H1 (cell line): ENCODE results near the gene MYBPC2. TPM values are rescaled to one million over a fixed set of nuclear protein-coding genes. Genes with fewer than 3 reads are reported as not detected.

Experiments used
- CTCF ChIA-PET: fragments of 300-600 bp; sonication (Branson Sonifier 250); formaldehyde crosslinking; loops from one replicate; lab custom pipeline; 2021; ENCODE audit not compliant: partially characterized antibody; lab: Charles Lee
- POLR2A ChIA-PET: fragments of 300-600 bp; sonication (Branson Sonifier 250); formaldehyde crosslinking; loops from one replicate; lab custom pipeline; 2021; ENCODE audit warnings: inconsistent platforms; ENCODE audit not compliant: partially characterized antibody; lab: Charles Lee
- DNase-seq, 2 experiments: peaks; one replicate each; pipeline versions ENCODE4 v3.0.0 to v3.0.0-alpha.2; 2010 to 2022; ENCODE audit warnings: low spot score in 2 of 2, low read depth in 1 of 2, mixed read lengths in 1 of 2
- FAIRE-seq: peaks from 2 replicates; lab custom pipeline; 2011; peaks lifted over from hg19 to GRCh38; lab: Jason Lieb, UNC
- H2AFZ ChIP-seq: 2 replicates; pipeline ENCODE4 v1.8.1; 2012; ENCODE audit warnings: low read length, inconsistent platforms
- H2AK5ac ChIP-seq: 2 replicates; pipeline ENCODE4 v1.6.1; 2013; ENCODE audit warnings: low read depth, low read length
- H2BK120ac ChIP-seq: replicated peaks from 2 replicates; pipeline ENCODE3; 2013; ENCODE audit warnings: low read depth, low read length, inconsistent platforms
- H2BK12ac ChIP-seq: 2 replicates; pipeline ENCODE4 v1.6.1; 2013; ENCODE audit warnings: low read depth, low read length
- H2BK15ac ChIP-seq: 2 replicates; pipeline ENCODE4 v1.6.1; 2013; ENCODE audit warnings: low read length
- H2BK20ac ChIP-seq: 2 replicates; pipeline ENCODE4 v1.6.1; 2013; ENCODE audit warnings: low read length
- H2BK5ac ChIP-seq: 2 replicates; pipeline ENCODE4 v1.6.1; 2013; ENCODE audit warnings: low read depth, low read length
- H3K14ac ChIP-seq: 2 replicates; pipeline ENCODE4 v1.6.1; 2013; ENCODE audit warnings: inconsistent platforms; ENCODE audit not compliant: insufficient read length
- H3K18ac ChIP-seq: 2 replicates; pipeline ENCODE4 v1.6.1; 2013; ENCODE audit warnings: low read length; ENCODE audit errors: extremely low read depth
- H3K23ac ChIP-seq: 2 replicates; pipeline ENCODE4 v1.6.1; 2013; ENCODE audit warnings: inconsistent platforms; ENCODE audit not compliant: insufficient read length
- H3K23me2 ChIP-seq: 2 replicates; pipeline ENCODE4 v1.6.1; 2013; ENCODE audit warnings: low read depth, low read length
- H3K27ac ChIP-seq: 2 replicates; pipeline ENCODE4 v1.6.1; 2011; ENCODE audit warnings: low read depth, low read length, inconsistent platforms
- H3K27me3 ChIP-seq, 4 experiments: replicated peaks in 1 of 4; 1 replicate in 1 of 4; 2 replicates in 3 of 4; pipeline versions ENCODE4 v1.6.1 to v1.8.1; 2011 to 2013; ENCODE audit warnings: low read length in 3 of 4, mild to moderate bottlenecking in 3 of 4, inconsistent platforms in 2 of 4, mixed read lengths in 2 of 4, moderate library complexity in 1 of 4; ENCODE audit not compliant: control insufficient read depth in 3 of 4, insufficient read depth in 3 of 4; ENCODE audit errors: extremely low read depth in 1 of 4
- H3K36me3 ChIP-seq, 4 experiments: 2 replicates each; pipeline versions ENCODE4 v1.6.1 to v1.8.1; 2011 to 2013; ENCODE audit warnings: mild to moderate bottlenecking in 4 of 4, low read length in 3 of 4, moderate library complexity in 2 of 4, control low read depth in 1 of 4, inconsistent platforms in 1 of 4; ENCODE audit not compliant: insufficient read depth in 4 of 4, control insufficient read depth in 2 of 4
- H3K4ac ChIP-seq: replicated peaks from 2 replicates; pipeline ENCODE3; 2013; ENCODE audit warnings: low read length, low read depth, mixed read lengths, inconsistent platforms; ENCODE audit not compliant: insufficient read length
- H3K4me1 ChIP-seq, 4 experiments: replicated peaks in 1 of 4; 1 replicate in 1 of 4; 2 replicates in 3 of 4; pipeline versions ENCODE4 v1.6.1 to v1.8.1; 2011 to 2013; ENCODE audit warnings: low read length in 3 of 4, inconsistent platforms in 2 of 4, mixed read lengths in 1 of 4; ENCODE audit not compliant: insufficient read depth in 4 of 4, control insufficient read depth in 3 of 4
- H3K4me2 ChIP-seq, 2 experiments: 2 replicates each; pipeline versions ENCODE4 v1.6.1 to v1.8.1; 2011 to 2013; ENCODE audit warnings: low read depth in 2 of 2, low read length in 2 of 2, control low read depth in 1 of 2, inconsistent platforms in 1 of 2, mild to moderate bottlenecking in 1 of 2; ENCODE audit not compliant: insufficient read depth in 1 of 2
- H3K4me3 ChIP-seq, 4 experiments: fragments of 200-600, 300-600 bp in 1 of 4; sonication (generic), shearing (Covaris generic), sonication (Bioruptor Twin) in 1 of 4; 2 replicates each; pipeline versions ENCODE4 v1.5.1 to v1.8.1; 2011 to 2016; ENCODE audit warnings: low read length in 4 of 4, low read depth in 3 of 4, control low read depth in 2 of 4, inconsistent platforms in 2 of 4, mild to moderate bottlenecking in 2 of 4, mixed read lengths in 1 of 4, moderate library complexity in 1 of 4; ENCODE audit not compliant: insufficient read depth in 2 of 4; ENCODE audit errors: extremely low read depth in 1 of 4
- H3K56ac ChIP-seq: replicated peaks from 2 replicates; pipeline ENCODE3; 2013; ENCODE audit warnings: low read depth, mild to moderate bottlenecking, mixed read lengths, low read length, inconsistent platforms; ENCODE audit not compliant: insufficient read length
- H3K79me1 ChIP-seq: 2 replicates; pipeline ENCODE4 v1.6.1; 2013; ENCODE audit warnings: low read depth, low read length, control low read depth
- H3K79me2 ChIP-seq, 2 experiments: 2 replicates each; pipeline versions ENCODE4 v1.6.1 to v1.8.1; 2012 to 2013; ENCODE audit warnings: low read length in 2 of 2, mild to moderate bottlenecking in 2 of 2, inconsistent platforms in 1 of 2; ENCODE audit not compliant: insufficient read depth in 2 of 2, control insufficient read depth in 1 of 2
- H3K9ac ChIP-seq, 4 experiments: replicated peaks in 1 of 4; 1 replicate in 1 of 4; 2 replicates in 3 of 4; pipeline versions ENCODE4 v1.6.1 to v1.8.1; 2011 to 2013; ENCODE audit warnings: low read depth in 3 of 4, low read length in 3 of 4, control low read depth in 2 of 4, mild to moderate bottlenecking in 2 of 4, moderate library complexity in 2 of 4, inconsistent platforms in 1 of 4; ENCODE audit errors: extremely low read depth in 1 of 4
- H3K9me3 ChIP-seq, 2 experiments: 2 replicates each; pipeline versions ENCODE4 v1.6.1 to v1.8.1; 2012 to 2013; ENCODE audit warnings: mild to moderate bottlenecking in 2 of 2, moderate library complexity in 2 of 2, control low read depth in 1 of 2, inconsistent platforms in 1 of 2, low read depth in 1 of 2, low read length in 1 of 2, mixed read lengths in 1 of 2; ENCODE audit not compliant: insufficient read depth in 2 of 2
- H4K20me1 ChIP-seq, 2 experiments: replicated peaks in 1 of 2; 2 replicates each; pipeline versions ENCODE3 to v1.8.1; 2011 to 2013; ENCODE audit warnings: inconsistent platforms in 2 of 2, low read length in 2 of 2, mild to moderate bottlenecking in 1 of 2; ENCODE audit not compliant: insufficient read depth in 2 of 2, control insufficient read depth in 1 of 2
- H4K5ac ChIP-seq: 2 replicates; pipeline ENCODE4 v1.6.1; 2013; ENCODE audit warnings: low read length, low read depth, mixed read lengths, inconsistent platforms; ENCODE audit not compliant: insufficient read length
- H4K8ac ChIP-seq: 2 replicates; pipeline ENCODE4 v1.8.0; 2013; ENCODE audit warnings: mild to moderate bottlenecking, moderate library complexity, low read length, inconsistent platforms; ENCODE audit not compliant: insufficient read depth; ENCODE audit errors: extremely low read depth
- H4K91ac ChIP-seq: replicated peaks from 2 replicates; pipeline ENCODE3; 2013; ENCODE audit warnings: low read length, mixed read lengths, inconsistent platforms; ENCODE audit not compliant: insufficient read length
- CBX5 ChIP-seq: fragments of 300-800, 300-1000 bp; sonication (generic); IDR thresholded peaks from 2 replicates; pipeline ENCODE4 v1.7.1; 2016; ENCODE audit warnings: antibody characterized with exemption, low read length, low read depth
- CTBP2 ChIP-seq: IDR thresholded peaks from 2 replicates; pipeline ENCODE4 v1.7.0; 2011; ENCODE audit warnings: borderline replicate concordance, mild to moderate bottlenecking, moderate library complexity, mixed read lengths, low read length; ENCODE audit not compliant: insufficient read depth, insufficient read length
- JUND ChIP-seq: IDR thresholded peaks from 2 replicates; pipeline ENCODE4 v1.6.1; 2011; ENCODE audit warnings: mild to moderate bottlenecking, improper control_type of control experiment, low read length
- KDM4A ChIP-seq: IDR thresholded peaks from one replicate; pipeline ENCODE4 v1.7.1; 2012; ENCODE audit warnings: low read depth, mild to moderate bottlenecking, moderate library complexity, low read length, inconsistent platforms; ENCODE audit not compliant: severe bottlenecking
- SAP30 ChIP-seq: fragments of 300-600 bp; sonication (generic); IDR thresholded peaks from 2 replicates; pipeline ENCODE4 v1.7.1; 2012; ENCODE audit warnings: low read length, moderate library complexity, mild to moderate bottlenecking, inconsistent platforms; ENCODE audit not compliant: insufficient read depth, insufficient replicate concordance
- SP4 ChIP-seq: IDR thresholded peaks from 2 replicates; pipeline ENCODE4 v1.6.1; 2012; ENCODE audit warnings: low read length, inconsistent platforms
- TAF1 ChIP-seq: IDR thresholded peaks from 2 replicates; pipeline ENCODE4 v1.6.1; 2011; ENCODE audit warnings: mild to moderate bottlenecking, low read depth, low read length
- TEAD4 ChIP-seq: IDR thresholded peaks from 2 replicates; pipeline ENCODE4 v1.6.1; 2012; ENCODE audit warnings: low read depth, low read length, inconsistent platforms, mixed read lengths
- WGBS, 2 experiments: shearing (Covaris generic) in 1 of 2; methylation state at CpG; one replicate each; pipeline versions ENCODE4 v1.1.6 to v1.1.7; 2013 to 2015; ENCODE audit warnings: low lambda C conversion rate in 2 of 2, mixed read lengths in 2 of 2, inconsistent platforms in 1 of 2, low coverage in 1 of 2, missing lambda C conversion rate in 1 of 2; ENCODE audit not compliant: insufficient replicate concordance in 2 of 2, insufficient coverage in 1 of 2, insufficient read length in 1 of 2; ENCODE audit errors: extremely low coverage in 1 of 2, missing lambda C conversion rate in 1 of 2; 5-methylcytosine and 5-hydroxymethylcytosine counted together
- polyA plus RNA-seq, 7 experiments: library from polyadenylated mRNA; depleted of rRNA in 3 of 7; stranded (reverse) in 5 of 7; unstranded in 2 of 7; fragments of >200 nt in 5 of 7; fragments of 200-250 nt in 2 of 7; gene quantifications; 1 replicate in 5 of 7; 2 replicates in 1 of 7; 4 replicates in 1 of 7; pipeline versions ENCODE4 v1.2.1 to v1.2.3, GENCODE V29; 2011 to 2013; ENCODE audit warnings: missing spikeins in 2 of 7, mixed read lengths in 2 of 7
- total RNA-seq: library from RNA; stranded (reverse); fragmentation: NEBNext Ultra II Directional; extraction: Animal tissue kit (Norgen Biotek cat#: 25700); gene quantifications from 2 replicates; pipeline ENCODE4 v1.2.1, GENCODE V29; 2021
- TF ChIP-seq, protein P1 (sequence below): IDR thresholded peaks from 2 replicates; pipeline ENCODE4 v1.6.1; 2011; ENCODE audit warnings: low read length, improper control_type of control experiment
- TF ChIP-seq, protein P2 (sequence below), 3 experiments: IDR thresholded peaks; 1 replicate in 2 of 3; 2 replicates in 1 of 3; pipeline versions ENCODE4 v1.5.1 to v1.6.1; 2011; ENCODE audit warnings: low read length in 3 of 3, mild to moderate bottlenecking in 3 of 3, inconsistent platforms in 2 of 3, low read depth in 1 of 3, moderate library complexity in 1 of 3; ENCODE audit not compliant: insufficient read depth in 1 of 3; ENCODE audit errors: control extremely low read depth in 1 of 3

MYBPC2 gene
- total and polyA plus RNA-seq, 2 of the 8 experiments (the other 6 are each of a cell fraction or from before 2014, with no cell fraction given), result 1.8 to 3.1 TPM

DNA sequence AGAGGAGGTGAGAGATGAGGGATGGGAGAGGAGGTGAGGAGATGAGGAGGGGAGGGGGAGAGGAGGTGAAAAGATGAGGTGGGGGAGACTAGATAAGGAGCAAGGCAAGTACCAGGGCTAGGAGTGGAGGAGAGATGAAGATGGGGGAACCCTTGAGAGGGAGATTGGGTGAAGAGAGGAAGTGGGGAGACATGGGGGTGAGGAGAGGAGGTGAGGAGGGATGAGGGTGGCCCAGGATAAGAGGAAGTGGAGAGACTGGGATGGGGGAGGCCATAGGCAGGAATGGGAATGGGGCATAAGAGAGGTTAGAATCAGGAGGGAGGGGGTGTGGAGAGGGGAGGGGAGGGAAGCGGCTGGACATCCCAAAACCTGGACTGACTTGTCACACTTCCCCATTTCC, 26.9 kb downstream of the MYBPC2 start:
- Histone ChIP-seq H3K36me3 (no peaks in the 10 kb centered on the region), H2BK15ac (no peak overlapping the region), H4K5ac (no peak overlapping the region), H3K4me3 (no peak overlapping the region), H3K23ac (no peak overlapping the region), H3K9ac (no peak overlapping the region), H2BK20ac (peak overlapping the region; percentile 34; the same call in 1 of the 2 replicates), H3K79me1 (no peaks in the 10 kb centered on the region), H3K79me2 (no peaks in the 10 kb centered on the region), H2BK5ac (no peak overlapping the region), H3K4me1 (peaks cover 0 to 3% (median 0%) of the 10 kb centered on the region in 4 experiments; a peak in 2 of 7 replicates), H3K27me3 (no peaks in the 10 kb centered on the region; a peak in 1 of 7 replicates), H4K91ac (no peak overlapping the region), H4K20me1 (peaks cover 0 to 3% of the 10 kb centered on the region in 2 experiments), H2AFZ (no peak overlapping the region), H3K9me3 (no peaks in the 10 kb centered on the region), H2BK12ac (no peak overlapping the region), H3K56ac (no peak overlapping the region), H3K23me2 (peaks cover 7% of the 10 kb centered on the region; the same call in 1 of the 2 replicates), H3K18ac (no peak overlapping the region), H2BK120ac (no peak overlapping the region), H3K14ac (no peak overlapping the region), H3K4me2 (no peak overlapping the region), H2AK5ac (no peak overlapping the region), H3K4ac (no peak overlapping the region), H4K8ac (no peak overlapping the region), H3K27ac (no peak overlapping the region)
- ChIA-PET CTCF (interaction anchor here (1.0 to 3.8 kb wide), 10 partner anchors 11 to 99 kb away, joined by 3 to 21 read pairs (median 10); no protein-coding TSS in a partner anchor), POLR2A (interaction anchor here (1.5 kb wide), 1 partner anchor 72 kb away, joined by 3 read pairs; no protein-coding TSS in a partner anchor)
- DNase-seq, result no peak
- FAIRE-seq, result no peak
- WGBS, 2 experiments, result no CpG with 5 or more reads among the region's 1 CpG
- no peak for TF ChIP-seq CBX5
- TF ChIP-seq, protein P1, sequence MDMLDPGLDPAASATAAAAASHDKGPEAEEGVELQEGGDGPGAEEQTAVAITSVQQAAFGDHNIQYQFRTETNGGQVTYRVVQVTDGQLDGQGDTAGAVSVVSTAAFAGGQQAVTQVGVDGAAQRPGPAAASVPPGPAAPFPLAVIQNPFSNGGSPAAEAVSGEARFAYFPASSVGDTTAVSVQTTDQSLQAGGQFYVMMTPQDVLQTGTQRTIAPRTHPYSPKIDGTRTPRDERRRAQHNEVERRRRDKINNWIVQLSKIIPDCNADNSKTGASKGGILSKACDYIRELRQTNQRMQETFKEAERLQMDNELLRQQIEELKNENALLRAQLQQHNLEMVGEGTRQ, result no peak
- TF ChIP-seq, protein P2, sequence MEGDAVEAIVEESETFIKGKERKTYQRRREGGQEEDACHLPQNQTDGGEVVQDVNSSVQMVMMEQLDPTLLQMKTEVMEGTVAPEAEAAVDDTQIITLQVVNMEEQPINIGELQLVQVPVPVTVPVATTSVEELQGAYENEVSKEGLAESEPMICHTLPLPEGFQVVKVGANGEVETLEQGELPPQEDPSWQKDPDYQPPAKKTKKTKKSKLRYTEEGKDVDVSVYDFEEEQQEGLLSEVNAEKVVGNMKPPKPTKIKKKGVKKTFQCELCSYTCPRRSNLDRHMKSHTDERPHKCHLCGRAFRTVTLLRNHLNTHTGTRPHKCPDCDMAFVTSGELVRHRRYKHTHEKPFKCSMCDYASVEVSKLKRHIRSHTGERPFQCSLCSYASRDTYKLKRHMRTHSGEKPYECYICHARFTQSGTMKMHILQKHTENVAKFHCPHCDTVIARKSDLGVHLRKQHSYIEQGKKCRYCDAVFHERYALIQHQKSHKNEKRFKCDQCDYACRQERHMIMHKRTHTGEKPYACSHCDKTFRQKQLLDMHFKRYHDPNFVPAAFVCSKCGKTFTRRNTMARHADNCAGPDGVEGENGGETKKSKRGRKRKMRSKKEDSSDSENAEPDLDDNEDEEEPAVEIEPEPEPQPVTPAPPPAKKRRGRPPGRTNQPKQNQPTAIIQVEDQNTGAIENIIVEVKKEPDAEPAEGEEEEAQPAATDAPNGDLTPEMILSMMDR (IDR thresholded peaks at IDR 0.05; ENCODE audit: control extremely low read depth in 1 of 3, insufficient read depth in 1 of 3, low read depth in 1 of 3, low read length in 3 of 3), result no peak
- TF ChIP-seq KDM4A, result no peak
- TF ChIP-seq SP4, result no peak
- no peak for TF ChIP-seq JUND
- no peak for TF ChIP-seq SAP30
- no peak for TF ChIP-seq TEAD4
- no peak for TF ChIP-seq CTBP2
- TF ChIP-seq TAF1, result no peak
